Transverse colon (tissue), 4 donors: ENCODE data around the gene TMTC3. TPM values are rescaled to one million over a fixed set of nuclear protein-coding genes. Genes with fewer than 3 reads are reported as not detected.

ENCODE experiments used
- DNase-seq: peaks from one replicate; pipeline ENCODE4 v3.0.0-alpha.2; 2019
- H3K27ac ChIP-seq, 4 donors: fragments of 200-600 bp; sonication (generic); 2 replicates each; pipeline ENCODE4 v1.5.1; 2016 to 2018; ENCODE audit warnings: inconsistent platforms in 4 of 4
- H3K27me3 ChIP-seq: fragments of 200-600 bp; sonication (generic); 2 replicates; pipeline ENCODE4 v1.5.1; 2017; ENCODE audit warnings: inconsistent platforms
- H3K36me3 ChIP-seq, 4 donors: fragments of 200-600 bp; sonication (generic); 2 replicates each; pipeline ENCODE4 v1.5.1; 2017 to 2019; ENCODE audit warnings: inconsistent platforms in 4 of 4
- H3K4me1 ChIP-seq, 4 donors: fragments of 200-600 bp; sonication (generic); 2 replicates each; pipeline ENCODE4 v1.5.1; 2017 to 2020; ENCODE audit warnings: inconsistent platforms in 4 of 4
- H3K4me3 ChIP-seq, 4 donors: fragments of 200-600 bp; sonication (generic); 1 replicate in 1 of 4; 2 replicates in 3 of 4; pipeline versions ENCODE4 v1.5.1 to v1.6.1; 2017 to 2019; ENCODE audit warnings: inconsistent platforms in 4 of 4
- H3K9me3 ChIP-seq, 2 donors: fragments of 200-600 bp; sonication (generic); 2 replicates each; pipeline ENCODE4 v1.5.1; 2017 to 2019; ENCODE audit warnings: inconsistent platforms in 2 of 2
- EP300 ChIP-seq: sonication (generic); formaldehyde crosslinking; IDR thresholded peaks from one replicate; pipeline ENCODE4 v1.6.1; 2017; ENCODE audit warnings: antibody characterized with exemption, low read depth
- POLR2A ChIP-seq: fragments of 450-650 bp; IDR thresholded peaks from one replicate; pipeline ENCODE4 v1.6.1; 2016; ENCODE audit warnings: antibody characterized with exemption, mild to moderate bottlenecking, moderate library complexity
- POLR2AphosphoS5 ChIP-seq, 3 donors: sonication (generic); formaldehyde crosslinking; IDR thresholded peaks; one replicate each; pipeline ENCODE4 v1.6.1; 2016; ENCODE audit warnings: antibody characterized with exemption in 3 of 3
- WGBS, 2 donors: methylation state at CpG; one replicate each; pipeline ENCODE4 v1.1.5; 2018; ENCODE audit warnings: low coverage in 1 of 2; 5-methylcytosine and 5-hydroxymethylcytosine counted together
- in situ Hi-C, 4 donors: fragments of 200-750 bp; cut with MboI; loops; one replicate each; pipeline versions ENCODE4 v1.15.0 to v1.15.1; 2017; ENCODE audit warnings: low sequenced_read_pairs in 3 of 4, low pct_ligation_motif_present in 1 of 4, low pct_unique_long_range_greater_than_20kb in 1 of 4
- intact Hi-C: fragments of 100-400 bp; cut with DNase I; formaldehyde crosslinking; loops from one replicate; pipeline ENCODE4 v1.15.1; 2023; ENCODE audit warnings: low total_unique reads
- total RNA-seq, 4 donors: library from RNA; depleted of rRNA; stranded (reverse); fragments of >200 nt; gene quantifications; one replicate each; pipeline ENCODE4 v1.1.0, GENCODE V29; 2016
- TF ChIP-seq, protein P1 (sequence below), 5 experiments: fragments of 200-600 bp in 3 of 5; fragments of 450-650 bp in 2 of 5; sonication (generic) in 3 of 5; IDR thresholded peaks; 1 replicate in 2 of 5; 2 replicates in 3 of 5; pipeline ENCODE4 v1.5.1; 2016 to 2017; ENCODE audit warnings: antibody characterized with exemption in 5 of 5, inconsistent platforms in 3 of 5, mild to moderate bottlenecking in 2 of 5, moderate library complexity in 1 of 5

TMTC3 gene
- total RNA-seq, 4 donors from 2014 or later, result 2.2 to 15.9 (median 10.0) TPM

- in situ Hi-C loops (no loop called here), intact Hi-C loops (no loop called here)
- H3K4me1 ChIP-seq, result peaks cover 0 to 5% (median 3%) of the 10 kb centered on the region in 4 donors
- H3K36me3 ChIP-seq, result peaks cover 0 to 4% (median 0%) of the 10 kb centered on the region in 4 donors
- DNase-seq, result no peak
- H3K9me3 ChIP-seq, result no peaks in the 10 kb centered on the region
- no peaks in the 10 kb centered on the region for H3K27me3 ChIP-seq
- no peak for TF ChIP-seq POLR2AphosphoS5 (IDR thresholded peaks at IDR 0.05)
- TF ChIP-seq POLR2A, result no peak
- no peak for TF ChIP-seq EP300
- TF ChIP-seq, protein P1, sequence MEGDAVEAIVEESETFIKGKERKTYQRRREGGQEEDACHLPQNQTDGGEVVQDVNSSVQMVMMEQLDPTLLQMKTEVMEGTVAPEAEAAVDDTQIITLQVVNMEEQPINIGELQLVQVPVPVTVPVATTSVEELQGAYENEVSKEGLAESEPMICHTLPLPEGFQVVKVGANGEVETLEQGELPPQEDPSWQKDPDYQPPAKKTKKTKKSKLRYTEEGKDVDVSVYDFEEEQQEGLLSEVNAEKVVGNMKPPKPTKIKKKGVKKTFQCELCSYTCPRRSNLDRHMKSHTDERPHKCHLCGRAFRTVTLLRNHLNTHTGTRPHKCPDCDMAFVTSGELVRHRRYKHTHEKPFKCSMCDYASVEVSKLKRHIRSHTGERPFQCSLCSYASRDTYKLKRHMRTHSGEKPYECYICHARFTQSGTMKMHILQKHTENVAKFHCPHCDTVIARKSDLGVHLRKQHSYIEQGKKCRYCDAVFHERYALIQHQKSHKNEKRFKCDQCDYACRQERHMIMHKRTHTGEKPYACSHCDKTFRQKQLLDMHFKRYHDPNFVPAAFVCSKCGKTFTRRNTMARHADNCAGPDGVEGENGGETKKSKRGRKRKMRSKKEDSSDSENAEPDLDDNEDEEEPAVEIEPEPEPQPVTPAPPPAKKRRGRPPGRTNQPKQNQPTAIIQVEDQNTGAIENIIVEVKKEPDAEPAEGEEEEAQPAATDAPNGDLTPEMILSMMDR (IDR thresholded peaks at IDR 0.05), result no peak
- H3K4me3 ChIP-seq, result no peak overlapping the region
- no peak overlapping the region for H3K27ac ChIP-seq
- 83 to 92% methylated on average over 3 of the region's 3 CpGs for WGBS, 2 donors
Observed at GRCh38 chr12:88184196-88184595, 42.1 kb downstream of the TMTC3 start.

- 95% methylated on average over 2 of the region's 2 CpGs for WGBS, 2 donors
Observed at GRCh38 chr12:88185279-88185678, 43.2 kb downstream of the TMTC3 start.

DNA sequence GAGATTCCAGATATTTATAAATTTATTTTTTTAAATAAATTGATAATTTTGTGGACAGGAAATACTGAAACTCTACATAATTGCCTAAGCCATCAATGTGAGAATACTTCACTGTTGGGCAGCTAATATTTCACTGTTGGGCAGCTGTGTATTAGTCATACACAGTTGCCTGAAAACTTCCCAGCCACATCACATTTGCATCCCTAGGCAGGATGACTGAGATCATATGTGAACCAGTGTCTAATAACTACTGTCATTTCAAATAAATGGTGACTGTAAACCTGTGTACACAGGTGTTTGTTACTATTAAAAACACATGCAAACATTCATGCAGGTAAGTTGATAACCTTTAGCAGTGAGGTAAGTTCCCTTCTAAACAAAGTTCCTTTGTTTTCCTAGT, 43.9 kb downstream of the TMTC3 start:
- no peak for DNase-seq
- intact Hi-C loops, result no loop called here
- H3K36me3 ChIP-seq, result no peaks in the 10 kb centered on the region
- in situ Hi-C loops, result no loop called here
- no peak overlapping the region for H3K27ac ChIP-seq
- H3K27me3 ChIP-seq, result no peaks in the 10 kb centered on the region
- peaks cover 0 to 5% (median 3%) of the 10 kb centered on the region in 4 donors for H3K4me1 ChIP-seq
- TF ChIP-seq EP300 (no peak), POLR2AphosphoS5 (IDR thresholded peaks at IDR 0.05) (no peak)
- no peaks in the 10 kb centered on the region for H3K9me3 ChIP-seq
- no peak overlapping the region for H3K4me3 ChIP-seq

More at GRCh38 chr12:88185279-88185678, 43.2 kb downstream of the TMTC3 start:
- in situ Hi-C loops, result no loop called here
- TF ChIP-seq POLR2A, result no peak
- TF ChIP-seq, protein P1 (IDR thresholded peaks at IDR 0.05), result no peak
- no peak for TF ChIP-seq EP300
- TF ChIP-seq POLR2AphosphoS5 (IDR thresholded peaks at IDR 0.05), result no peak
- H3K4me1 ChIP-seq, result peaks cover 0 to 5% (median 3%) of the 10 kb centered on the region in 4 donors
- DNase-seq, result no peak
- H3K27me3 ChIP-seq, result no peaks in the 10 kb centered on the region
- no peak overlapping the region for H3K4me3 ChIP-seq
- intact Hi-C loops, result no loop called here
- H3K9me3 ChIP-seq, result no peaks in the 10 kb centered on the region
- H3K27ac ChIP-seq, result no peak overlapping the region
- H3K36me3 ChIP-seq, result no peaks in the 10 kb centered on the region

DNA sequence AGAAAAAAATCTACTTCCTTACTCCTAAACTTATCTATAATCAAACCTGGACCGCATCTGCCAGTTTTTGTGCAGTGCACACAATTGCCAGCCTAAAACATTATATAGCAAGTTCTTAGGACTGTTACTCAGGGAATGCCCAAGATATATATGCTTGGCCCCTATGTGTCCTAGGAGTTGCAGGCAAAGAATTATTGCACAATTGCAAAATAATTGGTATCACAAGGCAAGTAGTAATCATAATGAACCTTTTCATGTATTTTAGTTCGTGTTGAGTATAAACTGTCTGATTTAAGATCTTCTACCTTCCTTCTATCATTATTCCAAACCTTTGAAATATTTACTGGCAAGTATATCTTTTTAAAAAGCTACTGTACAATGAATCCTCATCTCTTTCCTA, 45.5 kb downstream of the TMTC3 start:
- H3K36me3 ChIP-seq, result no peaks in the 10 kb centered on the region
- H3K4me3 ChIP-seq, result no peak overlapping the region
- intact Hi-C loops (no loop called here), in situ Hi-C loops (no loop called here)
- no peaks in the 10 kb centered on the region for H3K9me3 ChIP-seq
- WGBS, 2 donors, result 77 to 84% methylated on average over 2 of the region's 2 CpGs
- no peaks in the 10 kb centered on the region for H3K27me3 ChIP-seq
- H3K4me1 ChIP-seq, result peaks cover 0 to 5% (median 3%) of the 10 kb centered on the region in 4 donors
- no peak for TF ChIP-seq POLR2AphosphoS5 (IDR thresholded peaks at IDR 0.05)
- no peak for TF ChIP-seq POLR2A
- TF ChIP-seq EP300, result no peak
- TF ChIP-seq, protein P1 (IDR thresholded peaks at IDR 0.05), result no peak
- no peak overlapping the region for H3K27ac ChIP-seq
- no peak for DNase-seq

DNA sequence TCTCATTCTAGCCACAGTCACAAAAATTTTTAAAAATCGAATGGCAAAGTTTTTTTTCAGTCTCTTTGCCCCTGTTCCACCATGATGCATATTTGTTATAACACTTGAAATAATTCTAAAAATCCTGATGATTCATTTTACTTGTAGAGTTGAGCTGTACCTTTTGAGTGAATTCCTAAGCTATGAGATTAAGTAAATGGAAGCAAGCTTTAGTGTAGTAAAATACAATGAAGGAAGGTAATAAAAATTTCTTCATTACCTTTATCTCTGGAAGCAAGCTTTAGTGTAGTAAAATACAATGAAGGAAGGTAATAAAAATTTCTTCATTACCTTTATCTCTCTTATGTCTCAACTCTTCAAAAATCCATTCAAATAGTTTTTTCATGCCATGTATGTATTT, 46.1 kb downstream of the TMTC3 start:
- no peak for DNase-seq
- in situ Hi-C loops (no loop called here), intact Hi-C loops (no loop called here)
- Histone ChIP-seq H3K4me1 (peaks cover 0 to 5% (median 3%) of the 10 kb centered on the region in 4 donors), H3K4me3 (no peak overlapping the region), H3K27me3 (no peaks in the 10 kb centered on the region), H3K27ac (no peak overlapping the region), H3K36me3 (peaks cover 0 to 3% (median 0%) of the 10 kb centered on the region in 4 donors), H3K9me3 (no peaks in the 10 kb centered on the region)
- 55 to 58% methylated on average over 1 of the region's 1 CpG for WGBS, 2 donors
- TF ChIP-seq POLR2AphosphoS5 (IDR thresholded peaks at IDR 0.05) (no peak), EP300 (no peak), POLR2A (no peak)
- TF ChIP-seq, protein P1 (IDR thresholded peaks at IDR 0.05), result no peak
